Immature natural killer cell (primary cell): ENCODE results near the gene RAB7B. TPM values are rescaled to one million over a fixed set of nuclear protein-coding genes. Genes with fewer than 3 reads are reported as not detected.
"Not testable (repeated sequence)": the region's sequence is repeated elsewhere in the genome, so short reads cannot be mapped to it uniquely, and the experiment has no call there.

Experiments
- DNase-seq, 3 donors: peaks; one replicate each; pipeline ENCODE4 v3.0.0; 2022; ENCODE audit warnings: mixed read lengths in 1 of 3
- H3K27ac Mint-ChIP-seq, 6 donors: one replicate each; pipeline ENCODE4 v1.8.0; 2020; ENCODE audit warnings: mixed read lengths in 6 of 6, mild to moderate bottlenecking in 5 of 6, inconsistent platforms in 4 of 6, moderate library complexity in 3 of 6
- H3K27me3 Mint-ChIP-seq, 3 donors: one replicate each; pipeline ENCODE4 v1.8.0; 2020 to 2021; ENCODE audit warnings: low read depth in 3 of 3, mild to moderate bottlenecking in 3 of 3, mixed read lengths in 3 of 3, moderate library complexity in 3 of 3, inconsistent platforms in 1 of 3
- H3K36me3 Mint-ChIP-seq, 3 donors: one replicate each; pipeline ENCODE4 v1.8.0; 2020; ENCODE audit warnings: mixed read lengths in 3 of 3, inconsistent platforms in 2 of 3, mild to moderate bottlenecking in 2 of 3
- H3K4me1 Mint-ChIP-seq, 2 donors: one replicate each; pipeline ENCODE4 v1.8.0; 2020; ENCODE audit warnings: inconsistent platforms in 2 of 2, mild to moderate bottlenecking in 2 of 2, mixed read lengths in 2 of 2, moderate library complexity in 1 of 2
- H3K4me3 Mint-ChIP-seq, 5 donors: one replicate each; pipeline ENCODE4 v1.8.0; 2020; ENCODE audit warnings: mild to moderate bottlenecking in 5 of 5, mixed read lengths in 5 of 5, inconsistent platforms in 3 of 5, moderate library complexity in 3 of 5
- H3K9me3 Mint-ChIP-seq, 6 donors: one replicate each; pipeline ENCODE4 v1.8.0; 2020; ENCODE audit warnings: mild to moderate bottlenecking in 6 of 6, mixed read lengths in 6 of 6, inconsistent platforms in 4 of 6, moderate library complexity in 3 of 6
- polyA plus RNA-seq, 3 donors: library from polyadenylated mRNA; unstranded; fragments of 300-500 nt; fragmentation: Illumina TruSeq; gene quantifications; one replicate each; pipeline ENCODE4 v1.2.3, GENCODE V29; 2021

RAB7B gene, protein sequence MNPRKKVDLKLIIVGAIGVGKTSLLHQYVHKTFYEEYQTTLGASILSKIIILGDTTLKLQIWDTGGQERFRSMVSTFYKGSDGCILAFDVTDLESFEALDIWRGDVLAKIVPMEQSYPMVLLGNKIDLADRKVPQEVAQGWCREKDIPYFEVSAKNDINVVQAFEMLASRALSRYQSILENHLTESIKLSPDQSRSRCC
- under 1 TPM in 1 of 3 donors, not detected in 2; 0.07 TPM for polyA plus RNA-seq

DNA sequence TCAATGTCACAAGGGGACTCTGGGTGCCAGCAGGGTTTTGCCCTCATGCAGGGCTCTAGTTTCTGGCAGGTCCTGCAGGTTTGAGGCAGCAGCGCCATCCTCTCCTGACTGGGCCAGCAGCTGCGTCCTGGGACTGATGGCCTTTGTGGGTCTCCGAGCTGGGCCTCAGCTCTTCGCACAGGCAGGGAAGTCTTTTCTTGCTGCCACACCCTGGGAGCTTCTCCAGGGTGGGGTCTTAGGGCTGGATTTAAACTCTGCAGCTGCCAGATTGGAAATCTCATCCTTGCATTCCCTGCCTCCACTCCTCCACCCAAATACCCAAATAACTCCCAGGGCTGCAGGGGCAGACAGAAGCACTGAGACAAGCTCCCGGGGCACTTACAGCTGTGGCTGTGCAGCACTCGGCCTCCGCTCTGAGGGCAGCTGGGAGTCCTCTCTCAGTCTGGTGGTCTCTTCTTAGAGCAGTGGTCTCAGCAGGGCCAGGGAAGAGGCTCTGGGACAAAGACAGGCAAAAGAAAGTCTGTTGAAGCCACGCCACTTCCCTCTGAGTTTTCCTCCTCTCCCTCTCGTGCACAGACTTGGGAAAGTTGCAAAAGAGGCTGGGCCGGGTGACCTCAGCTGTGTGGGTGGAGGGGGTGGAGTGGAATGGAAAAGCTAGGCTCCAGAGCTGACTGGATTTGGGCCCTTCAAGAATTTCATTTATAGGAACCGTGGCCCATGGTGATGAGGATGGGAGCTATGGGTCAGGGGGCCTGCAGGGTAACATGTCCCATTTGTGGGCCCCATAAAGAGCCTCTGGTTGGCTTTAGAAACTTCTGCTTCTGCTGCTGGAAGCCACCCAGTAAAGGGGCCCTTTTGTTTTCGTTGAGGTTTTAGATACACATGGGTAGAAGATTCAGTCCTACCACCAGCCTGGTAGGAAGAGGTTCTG, at the start of gene RAB7B:
Gene RAB7B, minus strand, starts transcription at position 525 of the 931 bp plus-strand sequence. CDS start 9,260 bp downstream, outside the sequence.
- Mint-ChIP-seq H3K36me3 (no peaks in the 10 kb centered on the region), H3K4me3 (no peak within 1 kb of the TSS), H3K4me1 (no peaks in the 10 kb centered on the region), H3K27ac (peak within 1 kb of the TSS in 1 of 6 donors; percentile 37), H3K9me3 (no peaks in the 10 kb centered on the region), H3K27me3 (no peaks in the 10 kb centered on the region)
- DNase-seq, result no peak

DNA sequence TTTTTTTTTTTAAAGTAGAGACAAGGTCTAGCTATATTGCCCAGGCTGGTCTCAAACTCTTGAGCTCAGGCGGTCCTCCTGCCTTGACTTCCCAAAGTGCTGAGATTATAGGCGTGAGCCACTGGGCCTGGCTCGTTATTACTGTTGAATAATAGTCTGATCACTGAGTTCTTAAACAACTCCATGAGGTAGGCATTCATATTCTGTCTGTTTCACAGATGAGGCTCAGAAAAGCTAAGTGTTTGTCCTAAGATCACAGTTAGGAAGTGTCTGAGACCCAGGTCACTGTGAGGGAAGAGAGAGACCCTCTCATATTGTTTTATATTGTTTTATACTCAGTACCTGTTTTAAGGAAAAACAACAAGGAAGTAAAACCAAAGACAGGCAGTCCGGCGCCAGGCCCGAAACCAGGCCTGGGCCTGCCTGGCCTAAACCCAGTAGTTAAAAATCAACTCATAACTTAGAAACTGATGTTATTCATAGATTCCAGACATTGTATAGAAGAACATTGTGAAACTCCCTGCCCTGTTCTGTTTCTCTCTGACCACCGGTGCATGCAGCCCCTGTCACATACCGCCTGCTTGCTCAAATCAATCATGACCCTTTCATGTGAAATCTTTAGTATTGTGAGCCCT, 49.2 kb upstream of the RAB7B start:
- H3K4me3 Mint-ChIP-seq, H3K36me3 Mint-ChIP-seq, H3K27ac Mint-ChIP-seq, H3K27me3 Mint-ChIP-seq, H3K4me1 Mint-ChIP-seq, DNase-seq, H3K9me3 Mint-ChIP-seq: not testable (repeated sequence)

DNA sequence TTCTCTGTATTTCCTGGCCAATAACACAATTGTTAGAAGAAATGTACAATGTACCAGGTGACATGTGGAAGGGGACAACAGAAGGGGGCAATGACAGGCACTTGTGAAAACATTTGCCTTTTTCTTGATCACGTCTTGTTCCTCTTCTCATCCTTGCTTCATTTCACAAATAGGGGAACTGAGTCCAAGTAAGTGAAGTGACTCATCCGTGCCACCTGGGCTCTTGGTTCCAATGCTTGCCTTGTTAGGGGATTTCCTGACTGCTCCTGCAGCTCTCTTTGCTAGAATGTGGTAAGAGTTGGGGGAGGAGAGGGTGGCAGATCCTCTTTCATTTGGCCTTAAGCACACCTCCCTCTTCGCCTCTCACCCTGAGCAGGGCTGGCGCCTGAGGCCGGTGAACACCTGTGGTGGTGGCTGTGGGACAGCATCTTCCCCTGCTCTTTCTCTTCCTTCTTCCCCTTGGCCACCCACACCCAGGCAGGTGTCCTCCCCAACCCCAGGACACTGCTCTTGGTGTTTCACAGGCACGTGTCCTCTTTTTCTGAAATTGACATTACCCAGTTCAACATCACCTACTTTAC, 47.5 kb upstream of the RAB7B start:
- peaks cover 0 to 7% (median 0%) of the 10 kb centered on the region in 3 donors for H3K27me3 Mint-ChIP-seq
- peak overlapping the region in 1 of 6 donors; percentile 1 for H3K27ac Mint-ChIP-seq
- H3K9me3 Mint-ChIP-seq, result no peaks in the 10 kb centered on the region
- peaks cover 5 to 8% of the 10 kb centered on the region in 2 donors for H3K4me1 Mint-ChIP-seq
- peak in 1 of 3 donors; percentile 15 for DNase-seq
- no peaks in the 10 kb centered on the region for H3K36me3 Mint-ChIP-seq
- H3K4me3 Mint-ChIP-seq, result no peak overlapping the region

DNA sequence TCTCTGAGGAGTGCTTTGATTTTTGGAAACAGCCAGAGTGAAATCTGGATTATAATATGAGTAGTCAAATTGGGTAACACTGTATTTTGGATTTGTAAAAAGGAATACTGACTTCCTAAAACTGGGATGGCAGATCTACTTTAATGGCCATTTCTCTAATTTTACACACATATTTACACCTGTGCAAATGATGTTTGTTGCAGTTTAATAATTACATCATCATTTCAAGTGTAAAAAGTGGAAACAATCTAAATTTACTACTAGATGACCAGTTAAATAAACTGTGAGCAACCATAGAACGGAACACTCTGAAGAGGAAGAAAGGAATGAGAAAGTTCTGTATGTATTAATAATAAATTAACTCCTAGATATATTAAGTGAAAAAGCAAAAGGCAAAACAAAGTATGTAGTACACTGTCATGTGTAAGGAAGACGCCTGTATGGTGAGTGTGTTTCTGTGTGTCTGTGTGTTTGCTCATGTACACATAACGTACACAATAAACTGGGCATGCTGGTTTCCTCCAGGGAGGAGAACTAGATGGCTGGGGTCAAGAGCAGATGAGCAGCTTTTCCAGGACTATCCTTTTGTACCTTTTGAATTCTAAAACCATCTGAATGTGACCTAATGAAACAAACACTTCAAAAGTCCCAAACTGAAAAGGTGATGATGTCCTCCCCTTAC, 46.9 kb upstream of the RAB7B start:
- no peak overlapping the region for H3K27ac Mint-ChIP-seq

DNA sequence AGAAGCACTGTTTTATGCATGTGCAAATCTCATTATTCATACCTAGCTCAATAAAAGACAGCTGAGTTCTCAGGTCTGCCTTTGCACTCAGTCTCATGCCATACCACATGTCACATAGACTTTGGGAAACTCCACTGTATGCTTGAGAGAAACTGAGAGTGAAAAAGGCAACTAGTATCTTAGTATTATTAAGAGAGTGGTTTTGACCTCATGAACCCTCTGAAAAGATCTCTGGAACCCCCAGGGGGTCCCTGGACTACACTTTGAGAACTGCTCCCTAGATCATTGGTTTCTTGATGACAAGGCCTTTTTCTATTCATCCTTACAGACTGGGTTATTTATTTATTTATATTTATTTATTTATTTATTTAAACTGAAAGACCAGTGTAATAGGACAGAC, 46.1 kb upstream of the RAB7B start:
- Mint-ChIP-seq H3K27me3 (peaks cover 0 to 7% (median 0%) of the 10 kb centered on the region in 3 donors), H3K4me1 (peaks cover 5 to 8% of the 10 kb centered on the region in 2 donors), H3K36me3 (no peaks in the 10 kb centered on the region), H3K27ac (no peak overlapping the region), H3K4me3 (no peak overlapping the region), H3K9me3 (no peaks in the 10 kb centered on the region)
- DNase-seq, result no peak

More for the DNA sequence above, 46.9 kb upstream of the RAB7B start:
- DNase-seq, result no peak
- Mint-ChIP-seq H3K36me3 (no peaks in the 10 kb centered on the region), H3K4me1 (peaks cover 5 to 8% of the 10 kb centered on the region in 2 donors), H3K4me3 (no peak overlapping the region), H3K9me3 (no peaks in the 10 kb centered on the region), H3K27me3 (peaks cover 0 to 7% (median 0%) of the 10 kb centered on the region in 3 donors)

DNA sequence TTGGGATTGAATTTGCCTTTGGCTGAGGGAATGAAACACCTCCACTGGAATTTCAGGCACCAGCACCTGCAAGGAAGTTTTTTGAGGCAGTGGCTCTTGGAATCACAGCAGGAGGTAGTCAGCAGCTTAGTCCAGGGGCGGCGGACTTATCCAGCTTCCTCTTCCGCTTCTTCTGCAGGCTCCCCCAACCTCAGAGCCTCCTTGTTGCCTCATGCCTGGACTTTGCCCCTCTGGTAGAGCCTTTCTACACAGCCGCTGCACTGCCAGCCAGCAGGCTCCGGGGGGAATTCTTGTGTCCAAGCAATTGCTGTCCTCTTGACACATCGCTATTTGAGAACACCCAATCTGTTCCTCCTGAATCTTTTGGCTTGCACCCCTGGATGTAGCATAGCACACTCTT, 45.4 kb upstream of the RAB7B start:
- peaks cover 0 to 7% (median 2%) of the 10 kb centered on the region in 3 donors for H3K27me3 Mint-ChIP-seq
- DNase-seq, result no peak
- H3K9me3 Mint-ChIP-seq, result no peaks in the 10 kb centered on the region
- H3K27ac Mint-ChIP-seq, result no peak overlapping the region
- H3K4me3 Mint-ChIP-seq, result no peak overlapping the region
- H3K36me3 Mint-ChIP-seq, result no peaks in the 10 kb centered on the region
- H3K4me1 Mint-ChIP-seq, result peaks cover 5 to 8% of the 10 kb centered on the region in 2 donors

DNA sequence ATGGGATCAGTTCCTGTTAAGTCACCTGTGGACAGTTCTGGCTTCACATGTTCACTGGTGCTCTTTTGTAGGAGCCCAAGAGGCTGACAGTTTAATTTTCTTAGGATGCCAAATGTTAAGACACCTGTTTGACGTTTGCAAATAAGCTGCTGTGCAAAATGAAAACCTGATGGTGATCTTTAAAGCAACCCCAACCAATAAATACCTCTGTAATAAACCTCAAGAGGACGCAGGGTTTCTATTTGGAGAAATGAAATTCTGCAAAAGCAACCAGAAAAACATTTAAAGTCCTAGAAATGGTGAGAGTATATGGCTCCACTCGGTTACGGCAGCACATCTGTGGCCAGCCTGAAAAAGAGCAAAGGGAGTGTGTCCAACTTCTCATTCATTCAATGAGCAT, 44.1 kb upstream of the RAB7B start:
- Mint-ChIP-seq H3K27me3 (peaks cover 0 to 7% (median 2%) of the 10 kb centered on the region in 3 donors), H3K4me3 (no peak overlapping the region), H3K27ac (no peak overlapping the region), H3K9me3 (no peaks in the 10 kb centered on the region), H3K36me3 (no peaks in the 10 kb centered on the region), H3K4me1 (no peaks in the 10 kb centered on the region)
- no peak for DNase-seq

DNA sequence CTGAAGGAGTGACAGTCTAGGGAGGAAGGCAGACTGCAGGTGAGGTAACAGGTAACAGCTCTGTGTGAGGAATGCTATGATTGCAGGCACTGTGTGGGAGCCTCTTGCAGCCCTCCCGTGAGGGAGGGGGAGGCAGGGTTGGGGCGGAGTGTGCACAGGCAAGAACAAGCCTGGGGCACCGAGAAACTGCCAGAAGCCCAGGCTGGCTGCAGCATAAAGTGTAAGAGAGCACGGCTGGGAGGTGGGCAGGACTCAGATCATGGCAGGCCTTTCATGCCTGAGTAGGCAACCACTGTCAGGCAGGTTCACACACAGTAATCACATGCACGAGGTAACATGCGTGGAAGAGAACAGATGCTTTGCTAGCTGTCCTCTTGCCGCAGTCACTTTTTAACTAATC, 38.4 kb upstream of the RAB7B start:
- Mint-ChIP-seq H3K27ac (no peak overlapping the region), H3K27me3 (peaks cover 0 to 2% (median 0%) of the 10 kb centered on the region in 3 donors), H3K4me3 (no peak overlapping the region), H3K4me1 (peaks cover 0 to 6% of the 10 kb centered on the region in 2 donors), H3K9me3 (no peaks in the 10 kb centered on the region), H3K36me3 (no peaks in the 10 kb centered on the region)
- no peak for DNase-seq

DNA sequence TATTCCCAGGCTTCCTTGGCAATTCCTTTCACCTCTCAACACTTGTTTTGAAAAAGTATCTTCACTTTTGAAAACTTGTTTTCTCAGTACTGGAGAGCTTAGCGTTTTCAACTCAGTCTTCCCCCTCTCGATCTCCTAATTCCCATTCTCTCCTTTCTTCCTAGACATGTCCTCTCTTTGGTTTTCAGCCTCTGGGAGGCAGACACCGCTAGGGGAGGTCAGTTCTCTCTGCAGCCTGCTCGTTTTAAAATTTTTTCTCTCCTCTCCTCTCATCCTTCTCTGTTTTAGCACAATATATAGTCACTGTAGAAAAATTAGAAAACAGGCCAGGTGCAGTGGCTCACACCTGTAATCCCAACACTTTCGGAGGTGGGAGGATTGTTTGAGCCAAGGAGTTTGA, 37.1 kb upstream of the RAB7B start:
- H3K9me3 Mint-ChIP-seq, result no peaks in the 10 kb centered on the region
- no peak for DNase-seq
- peak overlapping the region in 1 of 6 donors; percentile 56 for H3K27ac Mint-ChIP-seq
- H3K36me3 Mint-ChIP-seq, result no peaks in the 10 kb centered on the region
- peaks cover 0 to 6% of the 10 kb centered on the region in 2 donors for H3K4me1 Mint-ChIP-seq
- H3K4me3 Mint-ChIP-seq, result no peak overlapping the region
- peaks cover 0 to 2% (median 0%) of the 10 kb centered on the region in 3 donors for H3K27me3 Mint-ChIP-seq

DNA sequence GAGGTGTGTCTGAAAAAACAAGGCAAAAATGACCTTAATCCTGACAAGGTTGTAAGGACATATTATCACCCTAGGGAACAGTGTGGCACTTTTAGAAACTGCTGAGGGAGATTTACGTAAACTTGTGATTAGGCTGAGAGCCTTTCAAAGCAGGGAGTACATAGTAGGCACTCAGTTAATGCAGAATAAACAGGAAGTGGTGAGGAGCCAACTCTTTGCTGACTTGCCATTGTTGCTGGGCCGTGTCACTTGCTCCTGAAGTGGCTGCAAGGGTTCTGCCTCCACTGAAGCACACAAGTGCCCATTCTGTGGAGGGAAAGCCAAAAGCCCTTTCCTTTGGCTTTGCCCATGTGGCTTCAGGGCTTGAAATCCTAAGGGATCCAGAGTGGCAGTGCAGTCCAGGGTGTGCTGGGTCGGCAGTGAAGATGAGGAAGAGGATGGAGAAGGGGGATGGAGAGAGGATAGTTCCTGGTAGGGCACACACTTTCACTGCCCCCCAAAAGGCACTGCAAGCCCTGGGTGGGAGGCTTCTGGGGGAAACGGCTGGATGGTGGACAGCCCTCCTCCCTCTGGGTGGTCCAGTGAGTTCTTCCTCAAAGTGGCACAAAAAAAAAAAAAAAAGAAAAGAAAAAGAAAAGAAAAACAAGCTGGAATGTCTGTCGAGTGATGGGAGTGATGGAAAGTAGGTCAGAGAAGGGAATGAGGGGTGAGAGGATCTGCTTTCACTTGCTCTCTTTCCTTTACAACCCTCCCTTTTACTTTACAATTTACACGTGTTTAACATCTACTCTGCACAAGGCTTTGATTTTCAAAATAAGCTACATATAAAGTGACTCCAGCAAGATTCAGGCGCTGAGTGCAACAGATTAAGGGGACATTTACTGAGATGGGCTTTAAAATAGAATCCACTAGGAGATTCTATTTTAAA, 36.1 kb upstream of the RAB7B start:
- Mint-ChIP-seq H3K27me3 (peaks cover 0 to 2% (median 2%) of the 10 kb centered on the region in 3 donors), H3K27ac (no peak overlapping the region), H3K4me1 (peaks cover 0 to 12% of the 10 kb centered on the region in 2 donors), H3K4me3 (no peak overlapping the region), H3K36me3 (no peaks in the 10 kb centered on the region), H3K9me3 (no peaks in the 10 kb centered on the region)
- no peak for DNase-seq

DNA sequence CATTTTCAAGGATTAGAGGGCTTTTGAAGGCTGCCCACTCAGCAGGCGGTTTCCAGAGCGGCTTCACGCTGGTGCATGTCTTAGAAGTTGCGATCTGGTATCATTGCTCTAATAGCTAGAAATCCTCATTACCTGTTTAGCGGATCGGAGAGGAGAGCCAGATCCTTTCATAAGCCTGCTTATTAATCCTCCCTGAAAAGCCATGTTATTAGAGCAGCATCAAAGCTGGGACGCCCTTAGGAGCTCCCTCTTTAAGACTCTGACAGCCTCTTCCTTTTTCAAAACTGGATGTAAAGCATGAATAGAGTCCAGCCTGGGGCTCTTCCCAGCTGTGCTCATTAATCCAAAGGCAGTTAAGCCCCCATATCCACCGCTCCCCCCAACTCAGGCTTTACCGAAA, 34.4 kb upstream of the RAB7B start:
- DNase-seq, result no peak
- peaks cover 0 to 12% of the 10 kb centered on the region in 2 donors for H3K4me1 Mint-ChIP-seq
- no peaks in the 10 kb centered on the region for H3K36me3 Mint-ChIP-seq
- no peak overlapping the region for H3K27ac Mint-ChIP-seq
- no peak overlapping the region for H3K4me3 Mint-ChIP-seq
- H3K9me3 Mint-ChIP-seq, result peaks cover 0 to 2% (median 0%) of the 10 kb centered on the region in 6 donors
- H3K27me3 Mint-ChIP-seq, result peaks cover 0 to 2% (median 0%) of the 10 kb centered on the region in 3 donors

DNA sequence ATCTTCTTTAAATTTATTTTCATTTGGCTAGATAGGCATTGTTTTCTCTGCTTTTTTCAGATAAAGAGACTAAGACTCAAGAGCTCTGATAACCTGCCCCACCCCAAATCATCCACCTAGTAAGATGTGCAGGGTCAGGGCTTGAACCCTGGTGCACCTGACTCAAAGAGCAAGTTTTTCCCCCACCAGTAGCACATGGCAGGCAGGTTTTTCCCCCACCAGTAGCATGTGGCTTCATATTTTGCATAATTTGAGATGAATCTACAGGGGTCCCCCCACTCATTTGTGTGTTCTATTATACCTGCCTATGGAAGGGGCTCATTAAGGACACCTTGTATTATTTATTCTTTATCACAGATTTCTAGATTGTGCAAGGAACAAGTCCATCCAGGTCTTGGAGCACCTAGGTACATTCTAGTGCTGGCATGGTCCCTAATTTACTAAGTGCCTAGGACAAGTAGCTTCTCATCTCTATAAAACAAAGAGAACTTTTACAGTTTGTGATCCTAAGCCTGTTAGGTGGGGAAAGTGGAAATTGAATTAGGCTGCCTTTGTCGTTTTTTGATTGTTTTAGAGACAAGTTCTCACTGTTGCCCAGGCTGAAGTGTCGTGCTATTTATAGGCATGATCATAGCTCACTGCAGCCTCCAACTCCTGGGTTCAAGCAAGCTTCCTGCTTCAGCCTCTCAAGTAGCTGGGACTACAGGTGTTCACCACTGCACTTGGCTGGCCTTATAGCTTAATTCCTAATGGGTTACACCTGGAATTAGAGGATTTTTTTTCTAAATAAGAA, 33.7 kb upstream of the RAB7B start:
- DNase-seq, result no peak
- Mint-ChIP-seq H3K27me3 (peaks cover 0 to 4% (median 0%) of the 10 kb centered on the region in 3 donors), H3K4me1 (peaks cover 0 to 12% of the 10 kb centered on the region in 2 donors), H3K27ac (no peak overlapping the region), H3K9me3 (peaks cover 0 to 2% (median 0%) of the 10 kb centered on the region in 6 donors), H3K36me3 (no peaks in the 10 kb centered on the region), H3K4me3 (no peak overlapping the region)
